ENCODE measurements around the gene MYO10. TPM values are rescaled to one million over a fixed set of nuclear protein-coding genes. Genes with fewer than 3 reads are reported as not detected.
"Not testable (repeated sequence)": the region's sequence is repeated elsewhere in the genome, so short reads cannot be mapped to it uniquely, and the experiment has no call there.

Gene MYO10
- total RNA-seq, 4 donors from 2014 or later, result 3.2 to 30.7 (median 22.9) TPM

GRCh38 chr5:16742938-16743337, 193.2 kb downstream of the MYO10 start:
- Histone ChIP-seq H3K27me3 (no peaks in the 10 kb centered on the region), H3K9me3 (no peaks in the 10 kb centered on the region), H3K4me3 (no peak overlapping the region), H3K4me1 (no peaks in the 10 kb centered on the region), H3K36me3 (no peaks in the 10 kb centered on the region), H3K27ac (no peak overlapping the region)
- no peak for DNase-seq
- intact Hi-C loops (cut with DNase I; ENCODE audit: low total_unique reads), result no loop called here
- no peak for TF ChIP-seq CTCF (IDR thresholded peaks at IDR 0.05)
- no peak for TF ChIP-seq POLR2A (IDR thresholded peaks at IDR 0.05)

- H3K9me3 ChIP-seq, result no peaks in the 10 kb centered on the region
- no peak for TF ChIP-seq POLR2A (IDR thresholded peaks at IDR 0.05)
- no peak for TF ChIP-seq CTCF (IDR thresholded peaks at IDR 0.05)
- H3K4me3 ChIP-seq, result no peak overlapping the region
- intact Hi-C loops (cut with DNase I; ENCODE audit: low total_unique reads), result no loop called here
- no peaks in the 10 kb centered on the region for H3K4me1 ChIP-seq
- no peak for DNase-seq
- H3K27me3 ChIP-seq, result no peaks in the 10 kb centered on the region
- no peaks in the 10 kb centered on the region for H3K36me3 ChIP-seq
- no peak overlapping the region for H3K27ac ChIP-seq
Measured at GRCh38 chr5:16740811-16741392, 195.2 kb downstream of the MYO10 start.

GRCh38 chr5:16740066-16740810, 195.8 kb downstream of the MYO10 start:
- Histone ChIP-seq H3K27ac (no peak overlapping the region), H3K9me3 (no peaks in the 10 kb centered on the region), H3K36me3 (no peaks in the 10 kb centered on the region), H3K27me3 (no peaks in the 10 kb centered on the region), H3K4me3 (no peak overlapping the region), H3K4me1 (no peaks in the 10 kb centered on the region)
- TF ChIP-seq POLR2A (IDR thresholded peaks at IDR 0.05) (no peak), CTCF (IDR thresholded peaks at IDR 0.05) (no peak)
- no peak for DNase-seq
- intact Hi-C loops (cut with DNase I; ENCODE audit: low total_unique reads), result no loop called here

GRCh38 chr5:16738393-16738792, 197.7 kb downstream of the MYO10 start:
- H3K4me1 ChIP-seq; H3K36me3 ChIP-seq; DNase-seq; H3K4me3 ChIP-seq; H3K9me3 ChIP-seq; intact Hi-C loops (cut with DNase I; ENCODE audit: low total_unique reads); H3K27me3 ChIP-seq; H3K27ac ChIP-seq: not testable (repeated sequence)

GRCh38 chr5:16737620-16738364, 198.3 kb downstream of the MYO10 start:
- intact Hi-C loops (cut with DNase I; ENCODE audit: low total_unique reads), result no loop called here
- DNase-seq, result no peak
- H3K4me3 ChIP-seq, result no peak overlapping the region
- no peak overlapping the region for H3K27ac ChIP-seq
- H3K27me3 ChIP-seq, result no peaks in the 10 kb centered on the region
- no peaks in the 10 kb centered on the region for H3K9me3 ChIP-seq
- no peaks in the 10 kb centered on the region for H3K4me1 ChIP-seq
- TF ChIP-seq CTCF (IDR thresholded peaks at IDR 0.05) (no peak), POLR2A (IDR thresholded peaks at IDR 0.05) (no peak)
- H3K36me3 ChIP-seq, result no peaks in the 10 kb centered on the region
